B cell (primary cell): ENCODE data around the gene IDI2. TPM values are rescaled to one million over a fixed set of nuclear protein-coding genes. Genes with fewer than 3 reads are reported as not detected.

Experiments used
- ATAC-seq: fragments of 200-7000 bp; cut with Tn5 transposase; one replicate; pipeline ENCODE4 v1.10.0; 2021; ENCODE audit warnings: low read depth, mild to moderate bottlenecking, moderate number of reproducible peaks, moderate library complexity
- CTCF ChIA-PET: fragments of 350-600 bp; sonication (Branson Sonifier 250); formaldehyde crosslinking; loops from one replicate; lab custom pipeline; 2021; ENCODE audit warnings: antibody characterized with exemption, inconsistent platforms; lab: Charles Lee
- POLR2A ChIA-PET: fragments of 350-600 bp; sonication (Branson Sonifier 250); formaldehyde crosslinking; loops from one replicate; lab custom pipeline; 2021; ENCODE audit warnings: antibody characterized with exemption; lab: Charles Lee
- DNase-seq: peaks from one replicate; pipeline ENCODE4 v3.0.0; 2013
- H2AFZ ChIP-seq: 2 replicates; pipeline ENCODE4 v1.6.1; 2012; ENCODE audit warnings: mild to moderate bottlenecking, low read depth, low read length; ENCODE audit not compliant: insufficient read depth, poor library complexity, severe bottlenecking
- H3K27ac ChIP-seq, 2 donors: 1 replicate in 1 of 2; 2 replicates in 1 of 2; pipeline ENCODE4 v1.5.1; 2012 to 2013; ENCODE audit warnings: low read length in 2 of 2, mild to moderate bottlenecking in 2 of 2, moderate library complexity in 1 of 2
- H3K27me3 ChIP-seq, 4 experiments: fragments of 200-600 bp in 1 of 4; sonication (generic) in 1 of 4; replicated peaks in 1 of 4; 1 replicate in 2 of 4; 2 replicates in 2 of 4; pipeline versions ENCODE4 v1.6.1 to v1.7.0; 2013 to 2016; ENCODE audit warnings: low read length in 3 of 4, mild to moderate bottlenecking in 2 of 4, mixed read lengths in 1 of 4, moderate library complexity in 1 of 4; ENCODE audit not compliant: insufficient read depth in 4 of 4, control insufficient read depth in 3 of 4; ENCODE audit errors: control extremely low read depth in 1 of 4
- H3K36me3 ChIP-seq, 2 experiments: replicated peaks in 1 of 2; 1 replicate in 1 of 2; 2 replicates in 1 of 2; pipeline versions ENCODE4 v1.6.1 to v1.7.1; 2013; ENCODE audit warnings: low read length in 1 of 2; ENCODE audit not compliant: insufficient read depth in 2 of 2, control insufficient read depth in 1 of 2; ENCODE audit errors: control extremely low read depth in 1 of 2, extremely low read depth in 1 of 2
- H3K4me1 ChIP-seq, 2 donors: fragments of 200-600 bp in 1 of 2; sonication (generic) in 1 of 2; 1 replicate in 1 of 2; 2 replicates in 1 of 2; pipeline versions ENCODE4 v1.5.1 to v1.6.1; 2013 to 2017; ENCODE audit warnings: low read length in 2 of 2; ENCODE audit not compliant: control insufficient read depth in 2 of 2, insufficient read depth in 2 of 2
- H3K4me2 ChIP-seq: replicated peaks from 2 replicates; pipeline ENCODE3; 2012; ENCODE audit warnings: mild to moderate bottlenecking, low read depth, low read length; ENCODE audit not compliant: poor library complexity, severe bottlenecking
- H3K4me3 ChIP-seq, 5 experiments: fragments of 200-600 bp in 1 of 5; sonication (generic) in 1 of 5; 1 replicate in 3 of 5; 2 replicates in 2 of 5; pipeline versions ENCODE4 v1.5.1 to v1.7.0; 2011 to 2016; ENCODE audit warnings: low read length in 4 of 5, mild to moderate bottlenecking in 4 of 5, low read depth in 2 of 5, control low read depth in 1 of 5, moderate library complexity in 1 of 5; ENCODE audit not compliant: insufficient read depth in 1 of 5; ENCODE audit errors: control extremely low read depth in 1 of 5, extremely low read depth in 1 of 5
- H3K79me2 ChIP-seq: fragments of 200-600 bp; sonication (generic); one replicate; pipeline ENCODE4 v1.6.0; 2016; ENCODE audit warnings: low read length; ENCODE audit not compliant: control insufficient read depth, insufficient read depth
- H3K9ac ChIP-seq: fragments of 200-600 bp; sonication (generic); 2 replicates; pipeline ENCODE4 v1.6.1; 2017; ENCODE audit warnings: mild to moderate bottlenecking, low read length, moderate library complexity
- H3K9me3 ChIP-seq, 3 donors: one replicate each; pipeline versions ENCODE4 v1.6.1 to v1.7.1; 2013; ENCODE audit warnings: low read length in 2 of 3; ENCODE audit not compliant: control insufficient read depth in 2 of 3, insufficient read depth in 1 of 3; ENCODE audit errors: control extremely low read depth in 1 of 3
- H4K20me1 ChIP-seq: 2 replicates; pipeline ENCODE4 v1.6.0; 2012; ENCODE audit warnings: mild to moderate bottlenecking, low read length; ENCODE audit not compliant: insufficient read depth, control insufficient read depth, poor library complexity, severe bottlenecking
- H3K27ac Mint-ChIP-seq: one replicate; pipeline ENCODE4 v1.8.0; 2021; ENCODE audit warnings: mixed read lengths
- H3K27me3 Mint-ChIP-seq: one replicate; pipeline ENCODE4 v1.8.0; 2021; ENCODE audit warnings: mixed read lengths
- H3K4me1 Mint-ChIP-seq: one replicate; pipeline ENCODE4 v1.8.0; 2021; ENCODE audit warnings: mixed read lengths
- H3K4me3 Mint-ChIP-seq: one replicate; pipeline ENCODE4 v1.8.0; 2021; ENCODE audit warnings: mixed read lengths
- H3K9me3 Mint-ChIP-seq: one replicate; pipeline ENCODE4 v1.8.0; 2022; ENCODE audit warnings: mixed read lengths; ENCODE audit not compliant: insufficient read depth
- CTCF ChIP-seq: fragments of 200-600 bp; IDR thresholded peaks from one replicate; pipeline ENCODE4 v1.8.0; 2022; ENCODE audit warnings: antibody characterized with exemption, mild to moderate bottlenecking
- EZH2 ChIP-seq: IDR thresholded peaks from 2 replicates; pipeline ENCODE4 v1.6.1; 2012; ENCODE audit warnings: borderline replicate concordance, low read depth, mild to moderate bottlenecking, moderate library complexity, low read length; ENCODE audit not compliant: insufficient read depth, poor library complexity, severe bottlenecking
- WGBS: methylation state at CpG from one replicate; pipeline ENCODE4 v1.1.5; 2013; ENCODE audit warnings: missing lambda C conversion rate; ENCODE audit not compliant: insufficient coverage; 5-methylcytosine and 5-hydroxymethylcytosine counted together
- intact Hi-C: fragments of 100-400 bp; cut with micrococcal nuclease; formaldehyde crosslinking; loops from one replicate; pipeline ENCODE4 v1.10.0; 2022
- polyA plus RNA-seq: library from polyadenylated mRNA; depleted of rRNA; stranded (reverse); fragments of >200 nt; gene quantifications from 2 replicates; pipeline ENCODE4 v1.2.3, GENCODE V29; 2012
- total RNA-seq, 2 donors: library from RNA; stranded (reverse); fragments of 120-200 nt in 1 of 2; gene quantifications; 1 replicate in 1 of 2; 2 replicates in 1 of 2; pipeline versions ENCODE4 v1.2.3 to v1.2.4, GENCODE V29; 2013 to 2022

IDI2 gene
- total and polyA plus RNA-seq, 2 donors (not counting 1 experiment from before 2014, with no cell fraction given), result not detected

GRCh38 chr10:1048732-1049424 is 23.2 kb upstream of the IDI2 start, which contains the start of gene IDI1:
TSS of gene IDI1 (minus strand) at chr10:1049119. CDS start at chr10:1049003, 116 bp downstream.
- Histone ChIP-seq H3K79me2 (peaks cover 61% of the 10 kb centered on the region), H3K9ac (peak within 1 kb of the TSS; percentile 97), H4K20me1 (peaks cover 22% of the 10 kb centered on the region), H3K4me2 (peak within 1 kb of the TSS; percentile 91), H2AFZ (peak within 1 kb of the TSS; percentile 51), H3K36me3 (peaks cover 14 to 27% of the 10 kb centered on the region in 2 experiments), H3K27me3 (no peaks in the 10 kb centered on the region), H3K9me3 (no peaks in the 10 kb centered on the region), H3K4me1 (peaks cover 41 to 50% of the 10 kb centered on the region in 2 donors), H3K27ac (peak within 1 kb of the TSS; percentile 99 to 100), H3K4me3 (peak within 1 kb of the TSS; percentile 79 to 95 (median 91))
- Mint-ChIP-seq H3K27ac (peak within 1 kb of the TSS; percentile 97), H3K4me1 (peaks cover 64% of the 10 kb centered on the region), H3K27me3 (no peaks in the 10 kb centered on the region), H3K4me3 (peak within 1 kb of the TSS; percentile 92), H3K9me3 (peaks cover 2% of the 10 kb centered on the region)
- DNase-seq (peak; percentile 99), ATAC-seq (peak; percentile 78)
- no peak for TF ChIP-seq EZH2
- no peak for TF ChIP-seq CTCF
- intact Hi-C loops, result loop anchor here (1.0 to 10.0 kb wide), 5 partner anchors 7 to 922 kb away; partner anchors contain the start of genes GTPBP4, LARP4B and WDR37
- WGBS, result under 1% methylated on average over 83 of the region's 83 CpGs
- ChIA-PET POLR2A (interaction anchor here (0.6 to 2.3 kb wide), 6 partner anchors 9 to 119 kb away, joined by 3 to 11 read pairs (median 5); partner anchors contain the start of genes GTPBP4 and LARP4B), CTCF (interaction anchor here (1.3 kb wide), 1 partner anchor 56 kb away, joined by 3 read pairs; no protein-coding TSS in a partner anchor)
